ENCODE measurements around the gene SFTA2. TPM values are rescaled to one million over a fixed set of nuclear protein-coding genes. Genes with fewer than 3 reads are reported as not detected.
"Not testable (repeated sequence)": the region's sequence is repeated elsewhere in the genome, so short reads cannot be mapped to it uniquely, and the experiment has no call there.

The SFTA2 gene
- polyA plus RNA-seq = 1 to 10 TPM in 2 of 4 donors, under 1 TPM in 1, not detected in 1; 0.83 to 3.2 (median 1.6) TPM
- long read RNA-seq, donor 1, partial matches to known transcripts = 0 of 2 reads
- long read RNA-seq, donor 1, other reads (novel, unspliced or antisense) = 0 of 2 reads
- long read RNA-seq, donor 2 = 0 reads
- long read RNA-seq, donor 3, partial matches to known transcripts = 0 of 2 reads
- long read RNA-seq, donor 3, other reads (novel, unspliced or antisense) = 0 of 2 reads
- long read RNA-seq, donor 4 = 0 reads
- long read RNA-seq, donor 5 = 0 reads
- long read RNA-seq, donor 6 = 0 reads
- long read RNA-seq, donor 7 = 0 reads
- long read RNA-seq, donor 8 = 0 reads
- long read RNA-seq, donor 9 = 0 reads
- long read RNA-seq, donor 10, partial matches to known transcripts = 0 of 1 reads
- long read RNA-seq, donor 10, other reads (novel, unspliced or antisense) = 0 of 1 reads

DNA sequence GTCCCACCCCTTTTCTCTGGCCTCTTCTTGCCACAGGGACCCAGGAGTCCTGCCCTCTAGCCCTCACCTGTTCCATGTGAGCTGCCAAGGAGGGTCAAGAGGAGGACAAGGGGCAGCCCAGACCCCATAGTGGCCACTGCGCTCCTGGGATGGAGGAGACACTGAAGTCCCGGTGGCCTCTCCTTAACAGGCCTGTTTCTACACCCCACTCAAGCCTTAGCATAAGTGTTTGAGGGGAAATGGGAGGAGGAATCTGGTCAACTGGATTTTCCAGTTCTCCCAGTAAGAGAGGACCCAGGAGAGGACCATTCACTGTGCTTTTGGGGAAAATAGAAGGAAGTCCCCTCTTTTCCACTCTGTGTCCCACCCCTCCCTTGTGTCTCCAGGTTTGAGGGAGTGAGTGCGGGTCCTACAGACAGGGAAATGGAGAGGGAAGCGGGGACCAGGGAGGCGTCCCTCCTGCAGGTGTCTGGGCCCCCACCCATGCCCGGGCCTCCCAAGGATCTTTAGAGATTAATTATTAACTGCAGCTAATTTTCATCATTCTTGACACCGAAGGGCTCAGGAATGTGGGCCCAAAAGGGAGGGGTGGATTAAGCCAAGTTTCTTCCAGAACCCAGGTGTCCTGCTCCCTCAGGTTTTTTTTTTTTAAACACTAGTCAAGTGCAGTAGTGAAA, at the start of gene SFTA2:
Gene SFTA2, minus strand, starts transcription at position 202 of the 677 bp plus-strand sequence. Its CDS starts 74 bp downstream, at position 128.
- peak within 1 kb of the TSS in 1 of 3 donors; percentile 21 for H3K27ac ChIP-seq (ENCODE audit: low read depth in 1 of 3, low read length in 2 of 3)
- H3K27me3 ChIP-seq (ENCODE audit: control insufficient read depth in 3 of 3, insufficient read depth in 3 of 3, low read length in 3 of 3) = no peaks in the 10 kb centered on the region
- peaks cover 0 to 36% (median 9%) of the 10 kb centered on the region in 3 donors for H3K4me1 ChIP-seq (ENCODE audit: control insufficient read depth in 3 of 3, insufficient read depth in 2 of 3, low read depth in 1 of 3, low read length in 2 of 3)
- H3K36me3 ChIP-seq (ENCODE audit: control insufficient read depth in 3 of 3, insufficient read depth in 2 of 3, low read depth in 1 of 3, low read length in 3 of 3) = no peaks in the 10 kb centered on the region
- no peak for FAIRE-seq
- peaks cover 0 to 11% of the 10 kb centered on the region in 2 donors for H3K9me3 ChIP-seq (ENCODE audit: control insufficient read depth in 2 of 2, insufficient read depth in 1 of 2, low read depth in 1 of 2, low read length in 1 of 2)
- DNase-seq = peak; percentile 45 to 55
- WGBS, 3 donors = 34 to 61% (median 38%) methylated on average over 7 of the region's 7 CpGs
- H3K4me3 ChIP-seq (ENCODE audit: low read depth in 1 of 3, low read length in 3 of 3) = no peak within 1 kb of the TSS

DNA sequence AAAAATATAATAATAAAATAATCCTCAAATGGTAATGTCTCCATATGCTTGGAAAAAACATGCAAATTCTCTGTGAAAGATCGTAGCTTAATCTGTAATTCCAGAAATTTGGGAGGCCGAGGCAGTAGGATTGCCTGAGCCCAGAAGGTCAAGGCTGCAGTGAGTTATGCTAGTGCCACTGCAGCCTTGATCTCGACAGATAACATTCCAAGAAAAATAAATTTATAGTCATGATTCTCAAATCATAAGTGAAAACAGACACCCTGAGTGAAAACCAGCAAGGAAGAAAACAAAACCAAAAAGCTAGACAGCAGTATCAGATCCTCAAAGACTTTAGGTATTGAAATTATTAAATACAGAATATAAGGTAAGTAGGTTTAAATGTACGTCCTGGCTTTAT, 47.7 kb upstream of the SFTA2 start:
- Histone ChIP-seq H3K36me3 (ENCODE audit: control insufficient read depth in 3 of 3, insufficient read depth in 2 of 3, low read depth in 1 of 3, low read length in 3 of 3) (no peaks in the 10 kb centered on the region), H3K4me1 (ENCODE audit: control insufficient read depth in 3 of 3, insufficient read depth in 2 of 3, low read depth in 1 of 3, low read length in 2 of 3) (peaks cover 0 to 4% (median 0%) of the 10 kb centered on the region in 3 donors), H3K27me3 (ENCODE audit: control insufficient read depth in 3 of 3, insufficient read depth in 3 of 3, low read length in 3 of 3) (peaks cover 0 to 6% (median 0%) of the 10 kb centered on the region in 3 donors), H3K4me3 (ENCODE audit: low read depth in 1 of 3, low read length in 3 of 3) (no peak overlapping the region), H3K9me3 (ENCODE audit: control insufficient read depth in 2 of 2, insufficient read depth in 1 of 2, low read depth in 1 of 2, low read length in 1 of 2) (no peaks in the 10 kb centered on the region), H3K27ac (ENCODE audit: low read depth in 1 of 3, low read length in 2 of 3) (no peak overlapping the region)
- no peak for DNase-seq
- WGBS, 3 donors = 67 to 68% (median 67%) methylated on average over 4 of the region's 4 CpGs
- FAIRE-seq = no peak

DNA sequence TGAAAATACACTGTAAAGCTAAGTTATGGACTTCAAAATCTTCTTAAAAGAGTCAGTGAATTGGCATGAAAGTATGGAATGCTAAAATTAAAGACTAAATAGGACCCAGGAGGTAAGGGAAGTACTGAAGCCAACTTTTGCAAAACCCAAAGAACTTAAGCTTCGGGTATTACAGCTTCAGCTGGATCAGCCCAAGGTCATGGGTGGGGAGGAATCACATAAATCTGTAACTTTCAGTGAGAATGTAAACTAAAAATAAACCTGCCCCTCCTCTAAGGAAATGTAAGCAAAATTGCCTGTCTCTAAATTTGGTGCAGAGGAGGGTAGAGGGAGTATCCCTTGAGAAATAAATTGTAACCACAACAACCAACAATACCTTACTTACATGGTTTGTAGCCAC, 47.2 kb upstream of the SFTA2 start:
- no peak for DNase-seq
- Histone ChIP-seq H3K9me3 (ENCODE audit: control insufficient read depth in 2 of 2, insufficient read depth in 1 of 2, low read depth in 1 of 2, low read length in 1 of 2) (no peaks in the 10 kb centered on the region), H3K4me3 (ENCODE audit: low read depth in 1 of 3, low read length in 3 of 3) (no peak overlapping the region), H3K36me3 (ENCODE audit: control insufficient read depth in 3 of 3, insufficient read depth in 2 of 3, low read depth in 1 of 3, low read length in 3 of 3) (no peaks in the 10 kb centered on the region), H3K27me3 (ENCODE audit: control insufficient read depth in 3 of 3, insufficient read depth in 3 of 3, low read length in 3 of 3) (peaks cover 0 to 6% (median 0%) of the 10 kb centered on the region in 3 donors), H3K27ac (ENCODE audit: low read depth in 1 of 3, low read length in 2 of 3) (no peak overlapping the region), H3K4me1 (ENCODE audit: control insufficient read depth in 3 of 3, insufficient read depth in 2 of 3, low read depth in 1 of 3, low read length in 2 of 3) (peaks cover 0 to 4% (median 0%) of the 10 kb centered on the region in 3 donors)
- no peak for FAIRE-seq
- WGBS, 3 donors = 42 to 47% (median 44%) methylated on average over 1 of the region's 1 CpG

GRCh38 chr6:30974490-30975252, 42.7 kb upstream of the SFTA2 start:
- Histone ChIP-seq H3K27me3 (ENCODE audit: control insufficient read depth in 3 of 3, insufficient read depth in 3 of 3, low read length in 3 of 3) (peaks cover 0 to 3% (median 2%) of the 10 kb centered on the region in 3 donors), H3K9me3 (ENCODE audit: control insufficient read depth in 2 of 2, insufficient read depth in 1 of 2, low read depth in 1 of 2, low read length in 1 of 2) (no peaks in the 10 kb centered on the region), H3K36me3 (ENCODE audit: control insufficient read depth in 3 of 3, insufficient read depth in 2 of 3, low read depth in 1 of 3, low read length in 3 of 3) (no peaks in the 10 kb centered on the region), H3K4me1 (ENCODE audit: control insufficient read depth in 3 of 3, insufficient read depth in 2 of 3, low read depth in 1 of 3, low read length in 2 of 3) (no peaks in the 10 kb centered on the region), H3K27ac (ENCODE audit: low read depth in 1 of 3, low read length in 2 of 3) (no peak overlapping the region), H3K4me3 (ENCODE audit: low read depth in 1 of 3, low read length in 3 of 3) (no peak overlapping the region)
- FAIRE-seq (no peak), DNase-seq (no peak)
- WGBS, 3 donors = 76 to 83% (median 80%) methylated on average over 4 of the region's 4 CpGs

DNA sequence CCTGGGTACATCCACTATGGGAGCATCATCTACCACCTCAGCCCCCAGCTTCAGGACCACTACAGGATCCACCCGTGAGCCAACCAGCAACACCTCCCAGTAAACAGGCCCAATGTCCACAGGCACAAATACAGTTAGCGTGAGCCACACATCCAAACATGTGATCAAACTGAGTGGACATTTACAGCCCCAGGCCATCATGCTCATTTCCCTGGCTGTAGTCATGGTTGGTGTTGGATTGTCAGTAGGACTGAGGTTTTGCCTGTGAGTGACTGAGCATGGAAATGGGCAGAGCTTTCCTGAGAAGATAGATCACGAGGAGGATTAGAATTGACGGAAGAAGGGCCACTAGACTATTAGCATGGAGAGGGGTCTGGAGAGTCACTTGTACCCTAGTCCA, 40.8 kb upstream of the SFTA2 start:
- FAIRE-seq (no peak), DNase-seq (no peak)
- H3K4me1 ChIP-seq (ENCODE audit: control insufficient read depth in 3 of 3, insufficient read depth in 2 of 3, low read depth in 1 of 3, low read length in 2 of 3) = no peaks in the 10 kb centered on the region
- 89 to 96% (median 92%) methylated on average over 4 of the region's 4 CpGs for WGBS, 3 donors
- H3K36me3 ChIP-seq (ENCODE audit: control insufficient read depth in 3 of 3, insufficient read depth in 2 of 3, low read depth in 1 of 3, low read length in 3 of 3) = no peaks in the 10 kb centered on the region
- peaks cover 0 to 2% (median 0%) of the 10 kb centered on the region in 3 donors for H3K27me3 ChIP-seq (ENCODE audit: control insufficient read depth in 3 of 3, insufficient read depth in 3 of 3, low read length in 3 of 3)
- no peak overlapping the region for H3K4me3 ChIP-seq (ENCODE audit: low read depth in 1 of 3, low read length in 3 of 3)
- H3K9me3 ChIP-seq (ENCODE audit: control insufficient read depth in 2 of 2, insufficient read depth in 1 of 2, low read depth in 1 of 2, low read length in 1 of 2) = no peaks in the 10 kb centered on the region
- H3K27ac ChIP-seq (ENCODE audit: low read depth in 1 of 3, low read length in 2 of 3) = no peak overlapping the region

DNA sequence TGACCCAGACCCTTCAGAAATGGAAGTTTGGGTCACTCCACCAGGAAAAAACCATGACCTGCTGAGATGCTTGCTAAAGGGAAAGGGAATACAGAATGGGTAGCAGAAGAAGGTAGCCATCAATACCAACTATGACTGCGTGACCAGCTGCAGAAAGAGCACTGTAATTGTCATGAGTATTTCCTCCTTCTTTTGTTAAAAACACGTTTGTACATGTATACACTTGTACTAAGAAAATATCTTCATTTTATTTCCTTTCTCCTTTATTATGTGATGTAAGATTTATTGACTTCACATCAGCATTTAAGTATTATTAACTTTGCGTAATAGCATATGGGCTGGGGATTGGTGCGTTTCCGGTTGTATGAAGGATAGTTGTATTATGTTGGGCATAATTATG, 39.0 kb upstream of the SFTA2 start:
- Histone ChIP-seq H3K9me3 (ENCODE audit: control insufficient read depth in 2 of 2, insufficient read depth in 1 of 2, low read depth in 1 of 2, low read length in 1 of 2) (no peaks in the 10 kb centered on the region), H3K4me3 (ENCODE audit: low read depth in 1 of 3, low read length in 3 of 3) (no peak overlapping the region), H3K27me3 (ENCODE audit: control insufficient read depth in 3 of 3, insufficient read depth in 3 of 3, low read length in 3 of 3) (peaks cover 0 to 2% (median 0%) of the 10 kb centered on the region in 3 donors), H3K4me1 (ENCODE audit: control insufficient read depth in 3 of 3, insufficient read depth in 2 of 3, low read depth in 1 of 3, low read length in 2 of 3) (no peaks in the 10 kb centered on the region), H3K36me3 (ENCODE audit: control insufficient read depth in 3 of 3, insufficient read depth in 2 of 3, low read depth in 1 of 3, low read length in 3 of 3) (no peaks in the 10 kb centered on the region), H3K27ac (ENCODE audit: low read depth in 1 of 3, low read length in 2 of 3) (no peak overlapping the region)
- WGBS, 3 donors = 76 to 83% (median 82%) methylated on average over 5 of the region's 5 CpGs
- no peak for FAIRE-seq
- DNase-seq = no peak

DNA sequence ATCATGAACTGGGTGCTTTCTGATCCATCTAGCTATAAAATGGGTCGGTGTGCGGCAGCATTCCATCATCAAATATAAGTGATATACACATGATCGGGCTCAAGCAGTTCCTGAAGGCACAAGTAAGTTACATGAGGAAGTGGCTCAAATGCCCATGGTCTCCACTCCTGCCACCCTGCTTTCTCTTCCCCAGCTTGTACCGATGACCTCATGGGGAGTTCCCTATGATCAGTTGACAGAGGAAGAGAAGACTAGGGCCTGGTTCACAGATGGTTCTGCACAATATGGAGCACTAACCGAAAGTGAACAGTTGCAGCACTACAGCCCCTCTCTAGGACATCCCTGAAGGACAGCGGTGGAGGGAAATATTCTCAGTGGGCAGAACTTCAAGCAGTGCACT, 37.2 kb upstream of the SFTA2 start:
- H3K36me3 ChIP-seq (ENCODE audit: control insufficient read depth in 3 of 3, insufficient read depth in 2 of 3, low read depth in 1 of 3, low read length in 3 of 3); H3K9me3 ChIP-seq (ENCODE audit: control insufficient read depth in 2 of 2, insufficient read depth in 1 of 2, low read depth in 1 of 2, low read length in 1 of 2); H3K4me1 ChIP-seq (ENCODE audit: control insufficient read depth in 3 of 3, insufficient read depth in 2 of 3, low read depth in 1 of 3, low read length in 2 of 3); H3K27ac ChIP-seq (ENCODE audit: low read depth in 1 of 3, low read length in 2 of 3); H3K27me3 ChIP-seq (ENCODE audit: control insufficient read depth in 3 of 3, insufficient read depth in 3 of 3, low read length in 3 of 3); FAIRE-seq; H3K4me3 ChIP-seq (ENCODE audit: low read depth in 1 of 3, low read length in 3 of 3); DNase-seq: not testable (repeated sequence)
- 91 to 96% (median 94%) methylated on average over 6 of the region's 6 CpGs for WGBS, 3 donors

DNA sequence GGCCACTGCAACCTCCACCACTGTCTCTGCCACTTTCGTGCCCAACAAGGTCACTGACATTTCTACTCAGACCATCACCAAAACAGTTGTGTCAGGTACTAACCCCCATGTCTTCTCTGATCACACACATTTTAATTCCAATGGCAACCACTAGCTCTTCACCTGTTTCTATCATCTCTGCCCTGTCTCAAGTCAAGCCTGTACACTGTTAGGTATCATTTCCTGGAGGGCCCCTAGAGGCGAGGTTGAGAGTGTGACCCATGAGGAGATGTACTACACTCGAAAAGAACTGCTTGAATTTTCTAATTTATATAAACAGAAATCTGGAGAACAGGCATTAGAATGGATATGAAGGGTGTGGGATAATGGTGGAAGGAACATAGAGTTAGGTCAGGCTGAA, 34.2 kb upstream of the SFTA2 start:
- Histone ChIP-seq H3K4me1 (ENCODE audit: control insufficient read depth in 3 of 3, insufficient read depth in 2 of 3, low read depth in 1 of 3, low read length in 2 of 3) (no peaks in the 10 kb centered on the region), H3K4me3 (ENCODE audit: low read depth in 1 of 3, low read length in 3 of 3) (no peak overlapping the region), H3K9me3 (ENCODE audit: control insufficient read depth in 2 of 2, insufficient read depth in 1 of 2, low read depth in 1 of 2, low read length in 1 of 2) (no peaks in the 10 kb centered on the region), H3K27me3 (ENCODE audit: control insufficient read depth in 3 of 3, insufficient read depth in 3 of 3, low read length in 3 of 3) (peaks cover 0 to 6% (median 0%) of the 10 kb centered on the region in 3 donors), H3K27ac (ENCODE audit: low read depth in 1 of 3, low read length in 2 of 3) (no peak overlapping the region), H3K36me3 (ENCODE audit: control insufficient read depth in 3 of 3, insufficient read depth in 2 of 3, low read depth in 1 of 3, low read length in 3 of 3) (no peaks in the 10 kb centered on the region)
- 44 to 66% (median 57%) methylated on average over 3 of the region's 3 CpGs for whole genome bisulfite sequencing, 3 donors
- DNase-seq (no peak), FAIRE-seq (no peak)

Measured in small intestine (tissue), 16 donors.